ENCODE results near the gene CEP20. TPM values are rescaled to one million over a fixed set of nuclear protein-coding genes. Genes with fewer than 3 reads are reported as not detected.

CEP20 gene
- total RNA-seq, 4 donors from 2014 or later, result 34.1 to 66.9 (median 49.6) TPM

DNA sequence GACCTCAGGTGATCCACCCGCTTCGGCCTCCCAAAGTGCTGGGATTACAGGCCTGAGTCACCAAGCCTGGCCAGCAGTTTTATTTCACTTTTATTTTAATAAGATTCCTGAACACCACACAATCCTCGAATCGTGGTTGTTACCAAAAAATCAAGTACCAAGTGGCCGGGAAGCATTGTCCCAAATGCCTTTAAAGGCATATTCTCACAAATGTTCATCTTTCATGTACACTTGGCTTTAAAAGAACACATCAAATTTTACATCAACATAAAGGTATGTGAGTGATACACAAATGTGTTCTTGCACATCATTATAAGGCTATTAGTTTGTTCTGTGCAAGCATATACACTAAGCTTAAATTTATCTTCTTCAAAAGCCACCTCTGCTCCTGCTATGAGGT lies 23.5 kb downstream of the CEP20 start:
- peaks cover 0 to 26% of the 10 kb centered on the region in 2 donors for H3K36me3 ChIP-seq
- no peaks in the 10 kb centered on the region for H3K9me3 ChIP-seq
- peak overlapping the region; percentile 56 to 97 (median 94) for H3K27ac ChIP-seq
- peak; percentile 69 for ATAC-seq
- H3K4me1 ChIP-seq, result peaks cover 0 to 83% (median 0%) of the 10 kb centered on the region in 3 donors
- peak; percentile 40 for TF ChIP-seq POLR2AphosphoS5 (IDR thresholded peaks at IDR 0.05)
- TF ChIP-seq EP300 (IDR thresholded peaks at IDR 0.05), result no peak
- WGBS, 2 donors (ENCODE audit: low coverage in 1 of 2), result 10 to 70% methylated on average over 3 to 5 of the region's 5 CpGs
- no peak overlapping the region for H3K4me3 ChIP-seq
- H3K27me3 ChIP-seq, result no peaks in the 10 kb centered on the region

- Histone ChIP-seq H3K27ac (peak overlapping the region; percentile 40 to 97 (median 94)), H3K36me3 (peaks cover 0 to 10% of the 10 kb centered on the region in 2 donors), H3K4me3 (no peak overlapping the region), H3K27me3 (peaks cover 5% of the 10 kb centered on the region), H3K9me3 (no peaks in the 10 kb centered on the region), H3K4me1 (peaks cover 0 to 84% (median 12%) of the 10 kb centered on the region in 3 donors)
- no peak for ATAC-seq
- TF ChIP-seq EP300 (IDR thresholded peaks at IDR 0.05) (no peak), POLR2A (IDR thresholded peaks at IDR 0.05) (no peak), CTCF (IDR thresholded peaks at IDR 0.05) (no peak), POLR2AphosphoS5 (IDR thresholded peaks at IDR 0.05) (no peak)
- 80 to 89% methylated on average over 1 to 2 of the region's 3 CpGs for WGBS, 2 donors (ENCODE audit: low coverage in 1 of 2)
Measured at GRCh38 chr16:15861996-15862395, 26.4 kb downstream of the CEP20 start.

- Histone ChIP-seq H3K9me3 (no peaks in the 10 kb centered on the region), H3K36me3 (no peaks in the 10 kb centered on the region), H3K27ac (peak overlapping the region; percentile 91 to 97 (median 94)), H3K4me1 (peaks cover 0 to 60% (median 12%) of the 10 kb centered on the region in 3 donors), H3K27me3 (peaks cover 8% of the 10 kb centered on the region), H3K4me3 (no peak overlapping the region)
- ATAC-seq, result no peak
- TF ChIP-seq EP300 (IDR thresholded peaks at IDR 0.05) (no peak), POLR2AphosphoS5 (IDR thresholded peaks at IDR 0.05) (peak; percentile 13), CTCF (IDR thresholded peaks at IDR 0.05) (peak in 1 of 4 experiments; percentile 2)
- 50 to 54% methylated on average over 8 to 11 of the region's 12 CpGs for WGBS, 2 donors (ENCODE audit: low coverage in 1 of 2)
Measured at GRCh38 chr16:15858921-15859668, 29.3 kb downstream of the CEP20 start.

DNA sequence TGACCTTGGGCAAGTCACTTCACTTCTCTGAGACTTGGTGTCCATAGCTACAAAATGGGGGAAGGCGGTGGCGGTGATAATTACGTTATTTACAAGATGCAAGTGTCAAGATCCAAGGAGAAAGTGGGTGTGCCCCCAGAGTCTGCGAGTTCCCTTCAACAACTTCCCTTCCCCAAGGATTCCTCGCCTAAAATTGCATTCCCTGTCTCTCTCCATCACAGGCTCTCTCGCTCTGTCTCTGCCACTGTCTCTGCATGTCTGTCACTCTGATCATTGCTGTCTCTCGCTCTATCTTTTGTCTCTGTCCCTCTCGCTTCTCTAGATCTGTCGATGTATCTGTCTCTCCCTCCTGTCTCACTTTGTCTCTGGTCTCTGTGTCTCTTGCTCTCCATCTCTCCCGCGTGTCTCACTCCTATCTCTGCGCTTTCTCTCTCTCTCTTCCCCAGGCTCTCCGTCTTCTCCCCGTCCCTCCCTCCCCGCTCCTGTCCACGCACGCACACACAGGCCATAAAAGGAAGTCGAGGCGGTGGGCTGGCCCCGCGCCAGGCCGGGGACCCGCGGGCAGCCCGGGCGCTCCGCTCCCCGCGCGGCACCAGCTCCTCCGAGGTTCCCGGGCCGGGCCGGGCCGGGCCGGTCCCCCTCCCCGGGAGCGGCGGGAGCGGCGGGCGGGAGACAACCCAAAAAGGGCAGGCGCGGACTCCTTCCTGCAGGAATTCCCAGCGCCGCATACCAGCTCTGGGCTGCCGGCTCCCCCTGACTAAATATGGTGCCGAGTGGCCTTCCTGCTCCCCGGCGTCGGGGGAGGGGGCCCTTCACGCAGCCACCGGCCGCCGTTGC lies 30.5 kb downstream of the CEP20 start:
- Histone ChIP-seq H3K9me3 (no peaks in the 10 kb centered on the region), H3K4me1 (peaks cover 0 to 52% (median 12%) of the 10 kb centered on the region in 3 donors), H3K27ac (peak overlapping the region; percentile 91 to 97 (median 94)), H3K4me3 (peak overlapping the region; percentile 54 to 70), H3K36me3 (peaks cover 0 to under 1% of the 10 kb centered on the region in 2 donors), H3K27me3 (peaks cover 8% of the 10 kb centered on the region)
- ATAC-seq, result peak; percentile 84
- WGBS, 2 donors (ENCODE audit: low coverage in 1 of 2), result 0 to 1% methylated on average over 12 to 13 of the region's 55 CpGs
- TF ChIP-seq POLR2AphosphoS5 (IDR thresholded peaks at IDR 0.05), result peak; percentile 33
- no peak for TF ChIP-seq CTCF (IDR thresholded peaks at IDR 0.05)
- TF ChIP-seq EP300 (IDR thresholded peaks at IDR 0.05), result no peak
- peak; percentile 40 to 52 for TF ChIP-seq POLR2A (IDR thresholded peaks at IDR 0.05)

Measured in gastroesophageal sphincter (tissue), 4 donors.